GM12801 (cell line): ENCODE measurements around the gene CAVIN4.

Source experiments
- TF ChIP-seq, protein P1 (sequence below): IDR thresholded peaks from one replicate; pipeline ENCODE4 v1.5.1; 2011; ENCODE audit warnings: control low read depth; ENCODE audit not compliant: insufficient read length; ENCODE audit errors: extremely low read depth

The CAVIN4 gene, protein sequence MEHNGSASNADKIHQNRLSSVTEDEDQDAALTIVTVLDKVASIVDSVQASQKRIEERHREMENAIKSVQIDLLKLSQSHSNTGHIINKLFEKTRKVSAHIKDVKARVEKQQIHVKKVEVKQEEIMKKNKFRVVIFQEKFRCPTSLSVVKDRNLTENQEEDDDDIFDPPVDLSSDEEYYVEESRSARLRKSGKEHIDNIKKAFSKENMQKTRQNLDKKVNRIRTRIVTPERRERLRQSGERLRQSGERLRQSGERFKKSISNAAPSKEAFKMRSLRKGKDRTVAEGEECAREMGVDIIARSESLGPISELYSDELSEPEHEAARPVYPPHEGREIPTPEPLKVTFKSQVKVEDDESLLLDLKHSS

GRCh38 chr9:100577776-100578448 is at the start of gene CAVIN4:
Gene CAVIN4 (plus strand): TSS chr9:100578079. CDS start chr9:100578144, 65 bp downstream.
- TF ChIP-seq, protein P1, sequence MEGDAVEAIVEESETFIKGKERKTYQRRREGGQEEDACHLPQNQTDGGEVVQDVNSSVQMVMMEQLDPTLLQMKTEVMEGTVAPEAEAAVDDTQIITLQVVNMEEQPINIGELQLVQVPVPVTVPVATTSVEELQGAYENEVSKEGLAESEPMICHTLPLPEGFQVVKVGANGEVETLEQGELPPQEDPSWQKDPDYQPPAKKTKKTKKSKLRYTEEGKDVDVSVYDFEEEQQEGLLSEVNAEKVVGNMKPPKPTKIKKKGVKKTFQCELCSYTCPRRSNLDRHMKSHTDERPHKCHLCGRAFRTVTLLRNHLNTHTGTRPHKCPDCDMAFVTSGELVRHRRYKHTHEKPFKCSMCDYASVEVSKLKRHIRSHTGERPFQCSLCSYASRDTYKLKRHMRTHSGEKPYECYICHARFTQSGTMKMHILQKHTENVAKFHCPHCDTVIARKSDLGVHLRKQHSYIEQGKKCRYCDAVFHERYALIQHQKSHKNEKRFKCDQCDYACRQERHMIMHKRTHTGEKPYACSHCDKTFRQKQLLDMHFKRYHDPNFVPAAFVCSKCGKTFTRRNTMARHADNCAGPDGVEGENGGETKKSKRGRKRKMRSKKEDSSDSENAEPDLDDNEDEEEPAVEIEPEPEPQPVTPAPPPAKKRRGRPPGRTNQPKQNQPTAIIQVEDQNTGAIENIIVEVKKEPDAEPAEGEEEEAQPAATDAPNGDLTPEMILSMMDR, result no peak

- TF ChIP-seq, protein P1, result no peak
These were observed 43.5 kb upstream of the CAVIN4 start for GRCh38 chr9:100534401-100534800.

GRCh38 chr9:100540327-100540726 is 37.6 kb upstream of the CAVIN4 start:
- TF ChIP-seq, protein P1, result no peak

GRCh38 chr9:100549048-100549447 is 28.8 kb upstream of the CAVIN4 start:
- TF ChIP-seq, protein P1, result no peak

GRCh38 chr9:100554935-100555401 is 22.9 kb upstream of the CAVIN4 start:
- TF ChIP-seq, protein P1, result no peak

DNA sequence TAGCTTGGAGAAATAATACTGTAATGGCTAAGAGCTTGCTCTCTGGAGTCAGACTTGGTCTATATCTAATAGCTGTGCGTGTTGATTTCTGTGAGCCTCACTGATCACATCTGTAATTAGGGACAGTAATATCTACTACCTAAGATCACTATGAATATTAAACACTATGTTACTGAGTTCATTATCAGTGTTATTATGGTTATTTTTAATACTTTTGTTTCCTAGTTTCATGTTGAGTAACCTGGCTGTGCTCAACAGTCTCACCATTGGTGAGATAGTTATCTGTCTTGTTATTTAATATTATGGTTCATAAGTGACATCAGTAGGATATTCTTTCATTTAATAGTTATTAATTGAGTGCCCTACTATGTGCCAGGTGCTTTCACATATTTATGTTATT is 22.4 kb upstream of the CAVIN4 start:
- TF ChIP-seq, protein P1, result no peak

- TF ChIP-seq, protein P1, result no peak
These were observed 20.8 kb upstream of the CAVIN4 start for GRCh38 chr9:100557053-100557452.
